Fibroblast of mammary gland (primary cell): ENCODE measurements around the gene IFNA14.
"Not testable (repeated sequence)": the region's sequence is repeated elsewhere in the genome, so short reads cannot be mapped to it uniquely, and the experiment has no call there.

Experiments used
- DNase-seq: peaks from one replicate; pipeline ENCODE4 v3.0.0-alpha.2; 2010; ENCODE audit warnings: low read depth
- H3K4me3 ChIP-seq: 2 replicates; pipeline ENCODE4 v1.5.1; 2011; ENCODE audit warnings: low read depth, mild to moderate bottlenecking, low read length, moderate library complexity; ENCODE audit not compliant: control insufficient read depth
- CTCF ChIP-seq: conservative IDR thresholded peaks from 2 replicates; pipeline ENCODE4 v1.5.1; 2011; ENCODE audit warnings: low read depth, low read length, inconsistent platforms; ENCODE audit not compliant: control insufficient read depth, insufficient read depth

Gene IFNA14

GRCh38 chr9:21228122-21228521 is 11.7 kb downstream of the IFNA14 start, which contains the start of gene IFNA17:
IFNA17 (minus strand) TSS chr9:21228222; CDS start chr9:21228173, 49 bp downstream.
- no peak for TF ChIP-seq CTCF
- H3K4me3 ChIP-seq, result no peak within 1 kb of the TSS
- DNase-seq, result no peak

GRCh38 chr9:21217211-21217610 is 22.6 kb downstream of the IFNA14 start, which contains the start of gene IFNA16:
IFNA16 (minus strand) TSS chr9:21217311; CDS start chr9:21217305, 6 bp downstream.
- not testable (repeated sequence) for DNase-seq, H3K4me3 ChIP-seq

GRCh38 chr9:21213411-21214326 is 26.1 kb downstream of the IFNA14 start:
- TF ChIP-seq CTCF, result peak; percentile 27
- H3K4me3 ChIP-seq, result not testable (repeated sequence)
- DNase-seq, result peak; percentile 4

- not testable (repeated sequence) for DNase-seq, H3K4me3 ChIP-seq
These were observed 27.6 kb downstream of the IFNA14 start for GRCh38 chr9:21212160-21212559.

GRCh38 chr9:21210782-21211181 is 29.0 kb downstream of the IFNA14 start:
- DNase-seq, H3K4me3 ChIP-seq: not testable (repeated sequence)

- no peak overlapping the region for H3K4me3 ChIP-seq
- no peak for TF ChIP-seq CTCF
- DNase-seq, result no peak
These were observed 29.5 kb downstream of the IFNA14 start for GRCh38 chr9:21210311-21210710.

- DNase-seq, H3K4me3 ChIP-seq: not testable (repeated sequence)
These were observed 32.8 kb downstream of the IFNA14 start, which contains the start of gene IFNA10 for GRCh38 chr9:21207043-21207442. IFNA10 (minus strand) TSS chr9:21207143; CDS start chr9:21207097, 46 bp downstream.

- no peak overlapping the region for H3K4me3 ChIP-seq
- DNase-seq, result no peak
- TF ChIP-seq CTCF, result no peak
These were observed 34.6 kb downstream of the IFNA14 start for GRCh38 chr9:21205204-21205603.

GRCh38 chr9:21202105-21202504 is 37.7 kb downstream of the IFNA14 start, which contains the start of gene IFNA7:
IFNA7 (minus strand) TSS chr9:21202205; CDS start chr9:21202165, 40 bp downstream.
- not testable (repeated sequence) for DNase-seq, H3K4me3 ChIP-seq
